ENCODE measurements around the gene NPC1L1.

GRCh38 chr7:44548893-44549292 lies 7.8 kb upstream of the NPC1L1 start:
- TF ChIP-seq CTCF (IDR thresholded peaks at IDR 0.05; ENCODE audit: low read length): no peak
- TF ChIP-seq EZH2 (IDR thresholded peaks at IDR 0.05; ENCODE audit: borderline replicate concordance, low read length): no peak

Data from OCI-LY1 (cell line).